ENCODE data around the gene ENO4.

Gene ENO4, protein sequence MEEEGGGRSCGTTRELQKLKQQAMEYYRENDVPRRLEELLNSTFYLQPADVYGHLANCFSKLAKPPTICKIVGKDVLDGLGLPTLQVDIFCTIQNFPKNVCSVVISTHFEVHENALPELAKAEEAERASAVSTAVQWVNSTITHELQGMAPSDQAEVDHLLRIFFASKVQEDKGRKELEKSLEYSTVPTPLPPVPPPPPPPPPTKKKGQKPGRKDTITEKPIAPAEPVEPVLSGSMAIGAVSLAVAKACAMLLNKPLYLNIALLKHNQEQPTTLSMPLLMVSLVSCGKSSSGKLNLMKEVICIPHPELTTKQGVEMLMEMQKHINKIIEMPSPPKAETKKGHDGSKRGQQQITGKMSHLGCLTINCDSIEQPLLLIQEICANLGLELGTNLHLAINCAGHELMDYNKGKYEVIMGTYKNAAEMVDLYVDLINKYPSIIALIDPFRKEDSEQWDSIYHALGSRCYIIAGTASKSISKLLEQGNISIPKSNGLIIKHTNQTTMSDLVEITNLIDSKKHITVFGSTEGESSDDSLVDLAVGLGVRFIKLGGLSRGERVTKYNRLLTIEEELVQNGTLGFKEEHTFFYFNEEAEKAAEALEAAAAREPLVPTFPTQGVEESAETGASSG

DNA sequence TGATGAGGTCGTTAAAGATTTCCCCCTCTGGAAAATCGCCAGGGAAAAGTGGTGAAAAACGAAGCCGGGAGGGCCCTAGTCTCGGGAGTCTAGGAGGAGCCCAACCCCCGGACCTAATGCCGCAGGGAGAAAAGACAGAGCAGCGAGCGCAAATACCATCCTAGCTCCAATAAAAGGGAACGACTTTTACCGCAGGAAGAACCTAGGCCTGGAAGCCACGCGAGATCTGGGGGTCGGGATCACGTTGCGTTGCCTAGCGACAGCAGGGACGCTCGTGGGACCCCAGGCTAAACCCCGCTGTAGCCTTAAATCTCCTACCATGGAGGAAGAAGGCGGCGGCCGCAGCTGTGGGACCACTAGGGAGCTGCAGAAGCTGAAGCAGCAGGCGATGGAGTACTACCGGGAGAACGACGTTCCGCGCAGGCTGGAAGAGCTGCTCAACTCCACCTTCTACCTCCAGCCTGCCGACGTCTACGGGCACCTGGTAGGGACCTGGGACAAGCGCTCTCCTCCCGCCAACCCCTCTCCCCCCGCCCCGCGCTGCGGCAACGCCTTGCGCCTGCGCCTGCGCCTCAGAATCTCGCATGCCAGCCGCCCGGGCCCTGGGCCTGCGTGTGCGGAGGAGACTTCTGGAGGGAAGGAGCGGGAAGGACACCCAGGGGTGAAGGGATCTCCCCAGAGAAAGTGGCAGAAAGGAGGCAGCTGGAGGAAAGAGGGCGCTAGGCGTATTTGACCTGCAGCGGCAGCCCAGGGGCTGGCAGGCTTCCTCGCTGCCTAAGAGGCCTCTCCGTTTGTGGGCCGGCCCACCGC is at the start of gene ENO4:
TSS of gene ENO4 (plus strand) at position 252 of the 810 bp plus-strand sequence. CDS start at position 320, 68 bp downstream.
- no peak for DNase-seq (ENCODE audit: low spot score)

DNA sequence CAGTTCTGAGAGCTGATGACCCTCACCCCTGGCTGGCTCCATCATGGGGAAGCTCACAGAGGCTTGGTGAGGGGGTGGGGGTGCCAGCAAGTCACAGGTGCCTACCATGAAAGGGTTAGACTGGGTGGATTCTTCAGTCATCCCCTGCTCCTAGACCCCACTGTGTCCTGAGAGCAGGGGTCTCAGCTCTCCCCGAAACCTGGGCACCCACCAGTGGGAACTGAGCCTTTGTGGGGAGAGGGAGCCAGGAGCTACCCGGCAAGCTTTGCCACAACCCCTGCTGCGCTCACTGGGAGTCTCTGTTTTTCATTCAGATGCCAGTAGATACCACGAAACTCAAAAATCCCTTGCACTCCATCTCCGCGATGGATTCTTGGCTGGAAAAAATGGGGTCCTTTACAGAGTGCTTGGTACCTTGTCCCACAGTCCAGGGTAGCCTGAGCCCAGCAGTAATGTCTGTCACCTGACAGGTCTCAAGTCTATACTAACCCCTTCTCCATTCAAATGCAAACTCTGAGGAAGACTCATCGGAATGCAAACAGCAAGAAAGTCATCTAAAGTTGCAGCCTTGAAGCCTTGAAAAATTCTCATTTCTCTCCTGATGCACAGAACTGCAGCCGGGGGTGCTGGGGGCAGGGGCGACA is 48.9 kb upstream of the ENO4 start:
- no peak for DNase-seq (ENCODE audit: low spot score)

GRCh38 chr10:116801658-116802057 is 47.6 kb upstream of the ENO4 start:
- DNase-seq (ENCODE audit: low spot score), result no peak

- DNase-seq (ENCODE audit: low spot score), result no peak
Measured at GRCh38 chr10:116802474-116802873, 46.8 kb upstream of the ENO4 start.

- no peak for DNase-seq (ENCODE audit: low spot score)
Measured at GRCh38 chr10:116802876-116803275, 46.4 kb upstream of the ENO4 start.

- DNase-seq (ENCODE audit: low spot score), result no peak
Measured at GRCh38 chr10:116803451-116804249, 45.6 kb upstream of the ENO4 start.

- no peak for DNase-seq (ENCODE audit: low spot score)
Measured at GRCh38 chr10:116808706-116809105, 40.6 kb upstream of the ENO4 start.

GRCh38 chr10:116809483-116810119 is 39.7 kb upstream of the ENO4 start:
- no peak for DNase-seq (ENCODE audit: low spot score)

DNA sequence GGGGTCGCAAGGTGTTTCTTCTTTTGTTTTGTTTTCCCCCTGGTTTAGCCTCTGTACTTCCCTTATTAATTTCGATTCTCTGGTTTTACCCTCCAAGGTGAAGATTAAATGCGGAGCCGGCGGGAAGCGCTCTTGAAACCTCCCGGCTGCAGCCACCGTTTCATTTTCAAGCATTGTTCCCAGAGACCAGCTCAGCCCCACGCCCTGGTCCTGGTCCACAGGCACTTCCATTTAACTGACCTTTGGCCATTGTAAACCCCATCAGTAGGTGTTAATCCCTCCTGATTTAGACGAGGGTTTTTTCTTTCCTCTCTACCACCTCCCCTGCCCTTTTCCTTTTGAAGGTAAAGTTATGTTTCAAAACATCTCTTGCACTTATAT is 39.2 kb upstream of the ENO4 start:
- no peak for DNase-seq (ENCODE audit: low spot score)

DNA sequence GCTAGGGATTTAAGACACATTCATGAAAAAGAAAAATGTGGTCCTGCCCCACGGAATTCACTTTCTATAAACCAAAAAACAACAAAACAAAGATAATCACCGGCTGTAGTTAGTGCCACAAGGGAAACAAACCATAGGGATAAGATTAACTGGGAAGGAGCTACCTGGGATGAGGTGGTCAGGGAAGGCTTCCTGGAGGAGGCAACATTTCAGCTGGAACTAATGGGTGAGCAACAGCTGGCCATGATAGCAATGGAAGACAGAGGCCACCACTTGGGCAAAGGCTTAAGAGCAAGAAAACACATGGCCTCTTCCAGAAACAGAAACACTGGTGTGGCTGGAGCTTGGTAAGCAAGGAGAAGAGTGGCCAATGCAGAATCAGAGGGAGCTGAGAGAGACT is 38.4 kb upstream of the ENO4 start:
- no peak for DNase-seq (ENCODE audit: low spot score)

GRCh38 chr10:116811691-116812090 is 37.6 kb upstream of the ENO4 start:
- no peak for DNase-seq (ENCODE audit: low spot score)

GRCh38 chr10:116815641-116816415 is 33.5 kb upstream of the ENO4 start:
- DNase-seq (ENCODE audit: low spot score), result no peak

- no peak for DNase-seq (ENCODE audit: low spot score)
Measured at GRCh38 chr10:116817178-116817577, 32.1 kb upstream of the ENO4 start.

GRCh38 chr10:116817780-116818343 is 31.4 kb upstream of the ENO4 start:
- DNase-seq (ENCODE audit: low spot score), result no peak

DNA sequence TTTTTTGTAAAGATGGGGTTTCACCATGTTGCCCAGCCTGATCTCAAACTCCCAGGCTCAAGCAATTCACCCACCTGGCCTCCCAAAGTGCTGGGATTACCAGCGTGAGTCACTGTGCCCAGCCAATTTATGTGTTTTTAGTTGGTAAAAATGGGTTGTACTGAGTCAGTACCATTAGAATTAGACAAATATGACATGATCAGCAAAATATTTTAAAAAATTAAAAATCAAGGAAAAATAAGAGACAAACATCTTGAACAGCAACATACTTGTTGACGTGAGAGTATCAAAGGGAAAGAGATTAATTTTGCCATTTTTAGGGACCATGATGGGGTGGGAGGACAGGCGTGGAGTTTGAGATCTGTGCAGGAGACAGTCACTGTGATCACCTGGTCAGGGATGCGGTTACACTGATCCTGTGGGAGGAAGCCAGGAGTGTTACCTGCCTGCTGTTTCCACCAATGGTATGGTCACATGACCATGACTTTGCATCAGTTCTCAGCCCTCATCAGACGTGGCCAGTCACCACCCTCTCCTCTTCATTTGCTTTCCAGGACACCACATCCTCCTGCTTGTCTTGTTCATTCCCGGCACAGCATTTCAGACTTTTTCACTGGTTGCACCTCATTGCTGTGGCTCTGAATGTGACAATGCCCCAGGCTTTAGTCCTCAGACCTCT is 29.2 kb upstream of the ENO4 start:
- DNase-seq (ENCODE audit: low spot score), result no peak

GRCh38 chr10:116825901-116826300 is 23.4 kb upstream of the ENO4 start:
- no peak for DNase-seq (ENCODE audit: low spot score)

DNA sequence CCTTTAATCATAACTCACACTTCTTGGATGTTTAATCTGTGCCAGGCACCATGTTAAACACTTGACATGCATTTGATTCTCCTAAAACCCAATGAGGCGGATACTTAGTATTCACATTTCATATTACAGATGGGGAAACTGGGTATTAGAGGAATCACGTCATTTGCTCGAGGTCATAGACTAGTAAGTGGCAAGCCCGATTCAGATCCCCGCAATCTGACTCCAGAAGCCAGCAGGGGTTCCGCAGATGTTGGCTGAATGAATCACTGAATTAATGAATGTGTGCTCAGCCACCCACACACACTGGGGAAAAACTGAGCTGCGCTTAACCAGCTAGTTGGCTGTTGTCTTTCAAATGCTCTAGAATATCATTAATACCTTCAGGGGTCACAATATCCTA is 22.5 kb upstream of the ENO4 start:
- no peak for DNase-seq (ENCODE audit: low spot score)

GRCh38 chr10:116827214-116827671 is 22.1 kb upstream of the ENO4 start:
- no peak for DNase-seq (ENCODE audit: low spot score)

GRCh38 chr10:116828116-116828515 is 21.2 kb upstream of the ENO4 start:
- no peak for DNase-seq (ENCODE audit: low spot score)
